KBM-7 (cell line): ENCODE results near the gene PGGHG.

ENCODE experiments used
- DNase-seq: peaks from one replicate; pipeline ENCODE4 v3.0.0-alpha.2; 2015
- in situ Hi-C: fragments of 300-500 bp; cut with MboI; formaldehyde crosslinking; loops from 2 replicates; pipeline ENCODE4 v1.14.3; 2020; ENCODE audit warnings: low sequenced_read_pairs, low pct_unique_long_range_greater_than_20kb, mixed read lengths

PGGHG gene

DNA sequence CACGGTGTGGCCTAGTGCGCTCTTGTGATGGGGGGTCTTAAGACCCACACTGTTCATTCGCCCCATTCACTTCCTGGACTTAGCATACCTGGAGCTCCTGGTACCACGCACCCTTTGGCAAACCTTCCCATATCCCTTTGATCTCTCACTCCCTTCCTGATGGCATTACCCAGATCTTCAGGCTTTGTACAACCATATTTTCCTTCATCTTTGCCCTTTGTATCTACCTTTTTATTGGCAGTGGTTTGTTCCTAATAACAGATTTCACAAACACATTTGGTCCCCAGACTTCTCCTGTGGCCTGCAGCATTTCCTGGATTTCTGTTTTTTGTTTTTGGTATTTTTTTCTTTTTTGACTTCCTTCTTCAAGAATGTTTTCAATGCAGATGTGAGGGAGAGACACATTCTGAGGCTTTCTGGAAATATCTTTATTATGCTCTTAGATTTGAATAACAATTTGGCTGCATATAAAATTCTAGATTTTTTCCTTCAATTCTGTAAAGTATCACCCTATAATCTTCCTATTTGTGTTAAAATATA is 47.8 kb downstream of the PGGHG start:
- in situ Hi-C loops = no loop called here
- no peak for DNase-seq

DNA sequence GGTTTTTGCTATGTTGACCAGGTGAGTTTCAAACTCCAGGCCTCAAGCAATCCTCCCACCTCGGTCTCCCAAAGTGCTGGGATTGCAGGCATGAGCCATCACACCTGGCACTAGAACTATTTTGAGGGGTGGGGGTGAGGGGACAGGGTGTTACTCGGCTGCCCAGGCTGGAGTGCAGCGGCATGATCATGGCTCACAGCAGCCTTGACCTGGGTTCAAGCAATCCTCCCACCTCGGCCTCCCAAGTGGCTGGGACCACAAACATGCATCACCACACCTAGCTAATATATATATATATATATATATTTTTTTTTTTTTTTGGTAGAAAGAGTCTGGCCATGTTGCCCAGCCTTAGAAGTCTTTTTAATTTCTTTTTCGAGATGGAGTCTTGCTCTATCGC is 48.8 kb downstream of the PGGHG start:
- in situ Hi-C loops = no loop called here
- DNase-seq = no peak

DNA sequence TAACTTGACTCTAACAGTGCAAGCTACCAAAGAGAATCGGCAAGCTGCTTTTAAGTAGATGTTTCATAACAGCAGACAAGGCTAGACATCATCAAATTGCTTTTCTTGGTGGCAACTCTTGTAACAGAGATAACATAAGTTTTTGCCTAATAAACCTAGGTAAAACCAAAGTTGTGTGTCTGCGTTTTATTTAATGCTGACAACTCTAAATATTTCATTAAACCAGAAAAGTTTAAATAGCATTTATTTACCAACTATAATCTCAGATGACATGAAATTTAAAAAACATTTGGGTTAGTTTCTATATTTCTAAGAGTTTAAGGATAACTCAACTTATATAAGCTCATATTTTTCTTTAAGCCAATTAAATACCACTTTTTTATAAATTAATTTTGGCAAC is 51.0 kb downstream of the PGGHG start:
- DNase-seq = no peak
- in situ Hi-C loops = no loop called here

DNA sequence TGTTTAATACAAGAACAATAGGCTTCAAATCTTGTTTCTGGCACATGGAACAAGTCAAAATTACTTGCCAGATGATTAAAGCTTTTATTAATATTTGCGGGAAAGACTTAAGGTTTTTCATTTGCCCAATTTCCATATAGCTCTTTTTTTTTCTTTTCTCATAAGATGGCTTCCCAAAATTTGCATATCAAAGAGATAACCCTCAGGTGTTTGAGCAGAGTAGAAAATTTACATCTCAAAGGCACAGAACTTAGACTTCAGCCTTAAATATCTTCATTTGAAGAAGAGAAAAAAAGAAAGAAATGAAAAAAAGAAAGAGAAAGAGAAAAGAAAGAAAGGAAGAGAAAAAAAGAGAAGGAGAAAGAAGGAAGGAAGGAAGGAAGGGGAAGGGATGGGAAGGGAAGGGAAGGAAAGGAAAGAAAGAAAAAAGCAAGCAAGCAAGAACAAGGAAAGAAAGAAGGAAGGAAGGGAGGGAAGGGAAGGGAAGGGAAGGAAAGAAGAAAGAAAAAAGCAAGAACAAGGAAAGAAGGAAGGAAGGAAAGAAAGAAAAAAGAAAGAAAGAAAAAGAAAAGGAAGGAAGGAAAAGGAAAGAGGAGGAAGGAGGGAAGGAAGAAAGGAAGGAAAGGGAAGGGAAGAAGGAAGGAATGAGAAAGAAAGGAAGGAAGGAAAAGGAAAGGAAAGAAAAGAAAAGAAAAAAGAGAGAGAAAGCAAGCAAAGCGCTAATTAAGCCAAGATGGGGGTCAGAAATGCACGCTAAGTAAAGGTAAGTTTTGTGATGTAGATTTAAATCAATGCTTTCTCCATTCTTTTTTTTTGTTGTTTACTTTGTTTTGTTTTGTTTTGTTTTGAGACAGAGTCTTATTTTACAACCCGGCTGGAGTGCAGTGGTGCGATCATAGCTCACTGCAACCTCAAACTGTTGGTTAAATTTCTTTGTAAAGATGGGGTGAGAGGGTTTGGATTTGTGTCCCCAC is 51.9 kb downstream of the PGGHG start:
- in situ Hi-C loops = no loop called here
- DNase-seq = no peak

DNA sequence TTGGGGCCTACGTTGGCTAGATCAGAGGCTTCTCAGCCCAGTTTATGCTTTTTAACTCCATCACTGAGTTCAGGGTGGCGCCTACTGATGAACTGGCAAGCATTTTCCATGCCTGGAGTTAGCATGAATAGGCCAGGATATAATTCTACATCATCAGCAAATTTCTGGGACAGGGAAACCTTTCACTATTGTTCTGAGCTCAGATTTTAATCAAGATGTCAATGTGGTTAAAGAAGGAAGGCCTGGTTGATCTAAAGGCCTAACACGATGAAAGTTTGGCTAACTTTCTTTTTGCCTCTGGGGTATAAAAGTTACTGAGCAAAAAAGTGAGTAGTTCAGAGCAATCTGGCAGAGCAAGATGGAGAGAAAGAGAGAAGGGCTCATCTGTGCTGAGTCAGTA is 53.4 kb downstream of the PGGHG start:
- no peak for DNase-seq
- in situ Hi-C loops = no loop called here

DNA sequence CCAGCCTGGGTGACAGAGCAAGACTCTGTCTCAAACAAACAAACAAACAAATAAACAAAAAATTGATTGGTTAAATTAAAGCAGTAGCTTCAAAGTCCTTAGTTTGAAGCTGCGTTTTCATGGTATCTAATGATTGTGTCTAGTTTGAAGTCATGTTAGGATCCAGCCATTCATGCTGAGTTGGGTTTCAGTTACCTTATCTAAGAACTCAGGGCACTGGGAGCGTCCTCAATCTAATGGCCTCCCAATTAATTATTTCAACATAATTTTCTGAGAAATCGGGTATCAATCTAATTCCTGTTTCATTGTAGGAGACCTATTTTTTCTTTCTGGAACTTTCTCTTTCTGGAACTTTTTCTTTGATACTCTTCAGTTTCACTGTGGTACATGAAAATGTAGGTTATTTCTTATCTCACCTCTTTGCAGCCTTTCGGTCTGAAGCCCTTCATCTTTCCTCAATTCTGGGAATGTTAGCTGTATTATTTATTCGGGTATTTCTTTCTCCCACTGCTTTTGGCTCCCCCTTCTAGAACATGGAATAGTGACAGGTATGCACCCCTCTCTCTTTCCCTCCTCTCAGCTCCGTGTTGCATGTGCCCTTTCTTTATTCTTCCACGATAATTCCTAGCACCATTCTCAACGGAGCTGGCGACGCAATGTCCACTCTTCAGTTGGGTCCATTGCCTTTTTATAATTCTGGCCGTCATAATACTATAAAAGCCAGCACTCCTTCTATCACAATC is 56.1 kb downstream of the PGGHG start:
- no peak for DNase-seq
- in situ Hi-C loops = no loop called here
